ENCODE measurements around the gene DEAF1.

- no peak for TF ChIP-seq CTCF (IDR thresholded peaks at IDR 0.05; ENCODE audit: insufficient read depth, low read length)
- no peak for TF ChIP-seq GABPA (IDR thresholded peaks at IDR 0.05; ENCODE audit: low read depth)
- no peak for TF ChIP-seq REST (IDR thresholded peaks at IDR 0.05; ENCODE audit: insufficient replicate concordance, low read depth)
- TF ChIP-seq SPI1 (IDR thresholded peaks at IDR 0.05; ENCODE audit: borderline replicate concordance, low read depth): no peak
Measured at GRCh38 chr11:708511-708910, 13.5 kb upstream of the DEAF1 start.
